Measurements from ENCODE around the gene TRPC6.

Gene TRPC6

DNA sequence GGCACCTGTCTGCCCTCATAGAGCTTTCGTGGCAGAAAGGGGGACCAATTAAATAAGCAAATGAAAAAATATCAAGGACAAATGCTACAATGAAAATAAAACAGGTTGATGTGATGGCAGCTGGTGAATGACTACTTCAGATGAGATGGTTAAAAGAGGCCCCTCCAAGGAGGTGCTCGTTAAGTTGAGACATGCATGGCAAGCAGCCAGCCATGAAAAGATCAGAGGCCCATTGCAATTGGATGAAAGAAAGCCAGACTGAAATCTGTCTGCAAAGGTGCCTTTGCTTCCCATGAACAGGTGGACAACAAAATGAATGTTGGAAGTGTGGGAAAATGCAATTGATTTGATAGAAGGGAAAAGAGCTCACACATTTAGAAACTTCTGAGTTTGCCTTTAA is 848 bp upstream of the TRPC6 start:
- no peak for TF ChIP-seq CTCF (conservative IDR thresholded peaks at IDR 0.05; ENCODE audit: low read depth, low read length)
- no peak for DNase-seq (ENCODE audit: low read depth)
- no peak overlapping the region for H3K4me3 ChIP-seq (ENCODE audit: low read length)

DNA sequence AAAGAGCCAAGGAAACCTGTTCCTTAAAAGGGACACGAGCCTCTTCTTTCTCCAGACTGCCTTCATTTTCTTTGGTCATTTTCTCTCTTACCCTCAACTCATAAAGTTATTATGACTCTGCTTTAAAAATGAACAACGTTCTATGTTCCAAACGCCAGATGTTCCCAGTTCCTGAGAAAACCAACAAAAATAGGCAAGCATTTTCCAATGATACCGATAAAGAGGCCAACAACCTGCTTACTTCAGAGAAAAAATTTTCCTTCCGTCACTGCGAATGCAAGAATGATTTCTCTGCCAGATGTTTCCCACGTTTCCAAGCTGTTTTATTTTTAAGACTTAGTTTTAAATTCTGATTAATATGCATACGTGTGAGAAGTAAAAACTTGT is 315 bp upstream of the TRPC6 start:
- TF ChIP-seq CTCF (conservative IDR thresholded peaks at IDR 0.05; ENCODE audit: low read depth, low read length): no peak
- peak overlapping the region; percentile 38 for H3K4me3 ChIP-seq (ENCODE audit: low read length)
- DNase-seq (ENCODE audit: low read depth): no peak

DNA sequence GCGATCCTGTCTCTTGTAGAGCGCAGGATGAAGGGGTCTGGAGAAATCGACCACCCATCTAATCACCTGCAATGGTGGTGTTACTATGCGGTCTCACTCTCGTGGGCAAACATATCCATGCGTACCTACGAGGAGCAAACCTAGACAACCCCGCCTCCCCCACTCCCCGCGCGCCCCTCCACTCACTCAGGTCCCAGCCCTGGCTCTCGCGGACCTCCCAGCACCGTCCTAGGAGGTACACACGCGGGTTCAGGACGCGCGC is 887 bp downstream of the TRPC6 start:
- peak overlapping the region; percentile 38 for H3K4me3 ChIP-seq (ENCODE audit: low read length)
- no peak for TF ChIP-seq CTCF (conservative IDR thresholded peaks at IDR 0.05; ENCODE audit: low read depth, low read length)
- no peak for DNase-seq (ENCODE audit: low read depth)

GRCh38 chr11:101582236-101582988 is 1.4 kb downstream of the TRPC6 start:
- TF ChIP-seq CTCF (conservative IDR thresholded peaks at IDR 0.05; ENCODE audit: low read depth, low read length): no peak
- no peak for DNase-seq (ENCODE audit: low read depth)
- peak overlapping the region; percentile 38 for H3K4me3 ChIP-seq (ENCODE audit: low read length)

DNA sequence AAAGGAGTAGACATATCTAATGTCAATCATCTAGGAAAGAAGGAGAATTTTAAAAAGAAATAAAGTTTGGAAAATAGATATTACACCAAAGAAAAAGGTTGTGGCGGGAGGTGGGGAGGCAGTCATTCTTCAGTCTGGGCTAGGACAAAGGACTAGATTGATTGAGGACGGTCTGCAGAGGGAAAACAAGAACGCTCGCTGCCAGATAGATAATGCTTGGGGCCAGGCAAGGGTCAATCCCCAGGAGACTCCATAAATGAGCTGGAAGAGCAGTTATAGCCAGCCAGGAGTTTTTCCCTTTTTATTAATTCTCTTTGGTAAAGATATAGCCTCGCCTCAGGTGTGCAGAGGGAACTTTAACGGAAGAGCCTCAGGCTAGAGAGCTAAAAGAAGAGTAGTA is 6.3 kb downstream of the TRPC6 start:
- TF ChIP-seq CTCF (conservative IDR thresholded peaks at IDR 0.05; ENCODE audit: low read depth, low read length): no peak
- DNase-seq (ENCODE audit: low read depth): no peak
- no peak overlapping the region for H3K4me3 ChIP-seq (ENCODE audit: low read length)

- TF ChIP-seq CTCF (conservative IDR thresholded peaks at IDR 0.05; ENCODE audit: low read depth, low read length): no peak
- H3K4me3 ChIP-seq (ENCODE audit: low read length): no peak overlapping the region
- DNase-seq (ENCODE audit: low read depth): no peak
Measured at GRCh38 chr11:101576456-101576855, 7.4 kb downstream of the TRPC6 start.

- no peak overlapping the region for H3K4me3 ChIP-seq (ENCODE audit: low read length)
- no peak for DNase-seq (ENCODE audit: low read depth)
- TF ChIP-seq CTCF (conservative IDR thresholded peaks at IDR 0.05; ENCODE audit: low read depth, low read length): no peak
Measured at GRCh38 chr11:101574886-101575285, 8.9 kb downstream of the TRPC6 start.

Measured in retinal pigment epithelial cell (primary cell).